Measurements from ENCODE around the gene AQP10.

- TF ChIP-seq CTCF (IDR thresholded peaks at IDR 0.05; ENCODE audit: borderline replicate concordance, extremely low read depth, low read length, poor library complexity, severe bottlenecking) (no peak), EZH2 (IDR thresholded peaks at IDR 0.05; ENCODE audit: borderline replicate concordance, low read depth, low read length, severe bottlenecking) (no peak)
Observed at GRCh38 chr1:154371436-154371835, 50.5 kb downstream of the AQP10 start.

Data from DND-41 (cell line).